HG02852 (cell line): Measurements from ENCODE around the gene RPAIN.

Experiments used
- ATAC-seq: cut with Tn5 transposase; IDR thresholded peaks from one replicate; pipeline ENCODE4 v1.9.1; 2021; ENCODE audit warnings: mild to moderate bottlenecking, moderate library complexity; ENCODE audit not compliant: unreplicated experiment

The RPAIN gene

DNA sequence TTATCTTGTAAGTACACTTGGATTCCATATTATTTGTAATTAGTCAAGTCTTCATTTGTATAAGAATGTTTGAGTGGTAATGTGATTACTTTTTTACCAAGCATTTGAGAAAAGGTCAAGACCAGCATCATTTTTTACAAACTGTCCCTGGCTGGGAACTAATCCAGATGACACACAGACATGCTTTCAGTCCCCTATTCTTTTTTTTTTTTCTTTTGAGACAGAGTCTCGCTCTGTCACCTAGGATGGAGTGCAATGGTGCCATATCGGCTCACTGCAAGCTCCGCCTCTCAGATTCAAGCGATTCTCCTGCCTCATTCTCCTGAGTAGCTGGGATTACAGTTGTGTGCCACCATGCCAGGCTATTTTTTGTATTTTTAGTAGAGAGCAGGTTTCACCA is 61.5 kb downstream of the RPAIN start:
- ATAC-seq: no peak
